Ammon's horn (tissue), 1 donor: ENCODE data around the gene APLP1.
A peak's percentile ranks its signal among the peaks of the same experiment; 100 is the strongest.
"Not testable (repeated sequence)": the region's sequence is repeated elsewhere in the genome, so short reads cannot be mapped to it uniquely, and the experiment has no call there.

ENCODE experiments used
- DNase-seq: peaks from one replicate; pipeline ENCODE4 v3.0.0-alpha.2; 2016; ENCODE audit warnings: low spot score

The APLP1 gene

DNA sequence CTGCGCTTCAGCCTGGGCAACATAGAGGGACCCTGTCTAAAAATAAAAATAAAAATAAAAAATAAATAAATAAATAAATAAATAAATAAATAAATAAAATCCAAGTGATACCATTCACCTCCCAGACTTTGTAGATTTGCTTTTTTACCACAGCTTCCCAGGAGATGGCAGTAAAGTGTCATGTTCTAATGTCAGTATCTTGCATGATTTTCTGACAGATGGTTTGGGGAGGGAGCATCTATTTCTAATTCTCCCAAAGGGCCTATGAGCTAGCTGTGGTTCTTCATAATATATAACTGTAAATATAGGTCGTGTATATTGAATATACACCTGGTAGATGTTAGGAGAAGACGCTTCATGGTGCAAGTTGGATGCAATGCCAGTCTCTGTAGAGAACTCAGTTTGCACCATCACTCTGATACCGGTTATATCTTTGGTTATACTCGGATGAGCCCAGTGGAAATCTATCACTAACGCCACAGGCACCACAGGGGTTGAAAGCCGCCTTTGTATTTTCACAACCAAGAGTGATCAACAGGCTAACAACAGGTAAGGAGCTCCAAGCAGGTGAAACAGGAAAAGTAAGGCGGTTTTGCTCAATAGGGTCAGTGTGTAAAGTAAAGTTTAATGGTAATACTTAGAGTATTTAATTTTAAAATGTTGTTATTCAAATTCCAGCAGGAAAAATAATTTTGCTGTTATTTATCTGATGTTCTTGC is 13.9 kb downstream of the APLP1 start:
- peak; percentile 89 for DNase-seq

DNA sequence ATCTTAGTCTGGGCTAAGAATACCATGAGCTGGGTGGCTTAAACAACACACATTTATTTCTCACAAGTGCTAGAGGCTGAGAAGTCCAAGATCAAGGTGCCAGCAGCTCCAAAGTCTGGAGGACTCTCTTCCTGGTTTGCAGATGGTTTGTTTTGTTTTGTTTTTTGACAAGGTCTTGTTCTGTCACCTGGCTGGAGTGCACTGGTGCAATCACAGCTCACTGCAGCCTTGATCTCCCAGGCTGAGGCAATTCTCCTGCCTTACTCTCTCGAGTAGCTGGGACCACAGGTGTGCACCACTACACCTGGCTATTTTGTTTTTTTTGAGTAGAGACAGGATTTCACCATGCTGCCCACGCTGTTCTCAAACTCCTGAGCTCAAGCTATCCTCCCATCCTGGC is 15.5 kb downstream of the APLP1 start:
- no peak for DNase-seq

DNA sequence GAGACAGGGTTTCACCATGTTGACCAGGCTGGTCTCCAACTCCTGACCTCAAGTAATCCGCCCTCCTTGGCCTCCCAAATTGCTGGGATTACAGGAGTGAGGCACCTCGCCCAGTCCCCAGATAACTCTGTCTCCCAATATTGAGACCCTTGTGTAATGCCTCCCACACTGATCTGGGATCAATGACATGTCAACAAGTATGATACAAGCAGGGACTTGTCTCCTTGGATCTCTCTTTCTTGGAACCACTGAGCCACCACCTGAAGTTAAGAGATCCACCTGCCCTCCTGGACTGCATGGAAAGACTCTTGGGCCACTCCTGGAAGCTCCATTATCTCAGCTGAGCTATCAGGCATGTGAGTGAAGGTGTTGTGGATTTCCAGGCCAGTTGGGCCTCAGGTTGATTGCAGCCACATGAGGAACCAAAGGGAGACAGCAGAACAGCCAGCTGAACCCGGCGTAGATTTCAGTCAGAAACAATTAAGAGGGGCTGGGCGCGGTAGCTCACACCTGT is 16.9 kb downstream of the APLP1 start:
- no peak for DNase-seq

DNA sequence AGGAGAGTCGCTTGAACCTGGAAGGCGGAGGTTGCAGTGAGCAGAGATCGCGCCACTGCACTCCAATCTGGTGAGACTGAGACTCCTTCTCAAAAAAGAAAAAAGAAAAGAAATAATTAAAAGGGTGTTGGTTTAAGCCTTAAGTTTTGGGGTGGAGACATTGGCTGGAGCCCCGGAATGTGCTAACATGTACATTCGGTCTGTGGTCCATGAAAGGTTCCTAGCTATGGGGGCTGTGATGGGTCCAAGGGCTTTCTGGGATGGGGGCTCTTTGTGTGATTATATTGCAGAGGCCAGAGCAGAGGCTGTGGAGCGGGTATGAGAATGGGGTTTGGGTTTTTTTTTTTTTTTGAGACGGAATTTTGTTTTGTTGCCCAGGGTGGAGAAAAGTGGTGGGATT is 17.5 kb downstream of the APLP1 start:
- no peak for DNase-seq

DNA sequence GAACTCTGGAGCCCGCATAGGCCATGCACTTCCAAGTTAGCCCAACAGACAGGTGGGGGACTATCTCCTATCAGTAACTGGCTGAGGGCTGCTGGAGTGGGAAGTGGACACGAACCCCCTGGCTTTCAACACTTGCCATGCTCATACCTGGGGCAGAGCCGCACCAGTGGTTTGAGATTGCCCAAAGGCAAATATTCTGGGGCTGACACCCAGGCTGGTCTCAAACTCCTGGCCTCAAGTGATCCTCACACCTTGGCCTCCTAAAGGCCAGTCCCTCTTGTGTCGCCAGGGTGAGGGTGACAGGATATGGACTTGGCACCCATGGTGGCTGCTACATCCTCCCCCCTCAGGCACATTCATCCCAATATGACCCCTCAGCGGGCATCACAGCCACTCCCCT is 18.8 kb downstream of the APLP1 start:
- no peak for DNase-seq

DNA sequence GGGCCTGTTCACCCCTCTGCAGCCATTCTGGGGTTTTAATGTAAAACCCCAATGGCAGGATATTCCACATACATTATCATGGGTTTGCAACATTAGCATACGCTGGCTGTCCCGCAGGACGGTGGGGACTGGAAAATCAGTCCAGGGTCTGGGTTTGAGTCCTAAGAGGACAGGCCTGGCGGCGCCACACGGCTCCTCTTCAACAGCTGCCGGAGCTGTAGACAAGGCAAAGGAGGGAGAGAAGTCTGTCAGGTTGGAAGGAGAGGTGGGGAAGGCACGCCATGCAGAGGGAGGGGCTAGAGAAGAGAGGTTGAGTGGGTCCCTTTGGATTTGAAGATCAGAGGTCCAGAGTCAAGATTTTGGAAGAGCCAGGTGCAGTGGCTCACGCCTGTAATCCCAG is 20.0 kb downstream of the APLP1 start:
- DNase-seq: no peak

DNA sequence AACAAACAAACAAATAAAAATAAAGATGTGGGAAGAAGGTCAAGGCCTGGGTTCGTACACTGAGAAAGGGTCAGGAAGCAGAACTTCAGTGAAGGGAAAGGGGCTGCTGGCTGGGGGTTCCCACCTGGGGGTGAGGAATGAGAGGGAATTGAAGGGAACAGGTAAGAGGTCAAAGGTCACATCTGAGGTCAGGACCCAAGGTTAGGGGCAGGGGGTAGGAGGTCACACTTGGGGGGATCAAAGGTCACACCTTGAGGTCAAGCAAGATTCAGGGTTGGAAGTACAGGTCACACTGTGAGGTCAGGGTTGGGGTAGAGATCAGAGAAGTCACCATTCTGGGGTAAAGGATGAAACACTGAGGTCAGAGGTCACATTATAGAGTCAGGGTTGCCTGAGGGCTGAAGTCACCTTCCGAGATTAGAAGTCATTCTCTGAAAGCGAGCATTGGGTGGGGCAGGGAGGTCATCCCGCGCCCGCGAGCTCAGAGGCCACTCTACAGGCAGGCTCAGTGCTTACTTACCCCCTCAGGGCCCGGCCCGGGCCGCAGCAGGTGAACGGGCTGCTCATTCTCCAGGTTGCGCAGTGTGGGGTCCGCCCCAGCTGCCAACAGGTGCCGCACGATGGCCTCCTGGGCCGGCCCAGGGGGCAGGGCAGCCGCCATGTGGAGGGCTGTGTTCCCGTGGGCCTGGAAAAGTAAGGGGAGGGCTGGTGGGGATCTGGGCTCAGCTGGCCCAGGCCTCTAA is 21.2 kb downstream of the APLP1 start:
- DNase-seq: no peak

DNA sequence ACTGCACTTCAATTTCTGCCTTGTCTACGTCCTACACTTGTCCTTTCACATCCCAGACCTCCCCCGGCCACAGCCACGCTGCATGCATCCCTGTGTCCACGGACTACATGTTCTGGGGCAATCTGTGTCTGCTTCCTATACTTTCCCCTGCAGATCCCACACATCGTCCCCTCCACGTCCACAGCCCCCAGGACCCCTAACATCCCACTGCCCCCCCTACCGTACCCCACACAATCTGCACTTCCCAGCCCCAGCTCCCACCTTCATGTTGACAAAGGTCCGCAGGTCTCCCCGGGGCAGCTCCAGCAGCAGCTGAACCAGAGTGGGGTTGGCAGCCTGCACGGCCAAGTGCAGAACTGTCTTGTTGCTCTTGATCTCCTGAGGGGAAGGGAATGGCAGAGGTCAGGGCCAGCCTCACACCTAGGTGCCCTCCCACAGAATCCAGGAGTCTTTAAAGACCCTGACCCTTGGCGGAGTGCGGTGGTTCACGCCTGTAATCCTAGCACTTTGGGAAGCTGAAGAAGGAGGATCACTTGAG is 21.8 kb downstream of the APLP1 start:
- no peak for DNase-seq

DNA sequence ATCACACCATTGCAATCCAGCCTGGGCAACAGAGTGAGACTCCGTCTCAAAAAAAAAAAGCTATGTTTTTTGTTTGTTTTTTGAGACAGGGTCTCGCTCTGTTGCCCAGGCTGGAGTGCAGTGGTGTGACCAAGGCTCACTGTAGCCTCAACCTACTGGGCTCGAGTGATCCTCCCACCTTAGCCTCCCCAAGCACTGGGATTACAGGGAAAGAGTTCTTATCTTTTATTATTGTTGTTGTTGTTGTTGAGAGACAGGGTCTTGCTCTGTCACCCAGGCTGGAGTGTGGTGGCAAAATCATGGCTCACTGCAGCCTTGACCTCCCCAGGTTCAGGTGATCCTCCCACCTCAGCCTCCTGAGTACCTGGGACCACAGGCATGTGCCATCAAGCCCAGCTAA is 23.4 kb downstream of the APLP1 start:
- not testable (repeated sequence) for DNase-seq

DNA sequence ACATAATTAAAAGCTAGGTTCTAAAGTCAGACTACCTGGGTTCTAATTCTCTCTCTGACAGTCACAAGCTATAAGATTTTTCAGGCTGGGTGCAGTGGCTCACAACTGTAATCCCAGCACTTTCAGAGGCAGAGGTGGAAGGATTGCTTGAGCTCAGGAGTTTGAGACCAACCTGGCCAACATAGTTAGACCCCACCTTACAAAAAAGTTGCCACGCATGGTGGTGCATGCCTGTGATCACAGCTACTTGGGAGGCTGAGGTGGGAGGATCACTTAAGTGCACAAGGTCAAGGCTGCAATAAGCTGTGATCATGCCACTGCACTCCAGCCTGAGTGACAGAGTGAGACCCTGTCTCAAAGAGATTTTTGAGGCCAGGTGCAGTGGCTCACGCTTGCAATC is 26.0 kb downstream of the APLP1 start:
- no peak for DNase-seq

DNA sequence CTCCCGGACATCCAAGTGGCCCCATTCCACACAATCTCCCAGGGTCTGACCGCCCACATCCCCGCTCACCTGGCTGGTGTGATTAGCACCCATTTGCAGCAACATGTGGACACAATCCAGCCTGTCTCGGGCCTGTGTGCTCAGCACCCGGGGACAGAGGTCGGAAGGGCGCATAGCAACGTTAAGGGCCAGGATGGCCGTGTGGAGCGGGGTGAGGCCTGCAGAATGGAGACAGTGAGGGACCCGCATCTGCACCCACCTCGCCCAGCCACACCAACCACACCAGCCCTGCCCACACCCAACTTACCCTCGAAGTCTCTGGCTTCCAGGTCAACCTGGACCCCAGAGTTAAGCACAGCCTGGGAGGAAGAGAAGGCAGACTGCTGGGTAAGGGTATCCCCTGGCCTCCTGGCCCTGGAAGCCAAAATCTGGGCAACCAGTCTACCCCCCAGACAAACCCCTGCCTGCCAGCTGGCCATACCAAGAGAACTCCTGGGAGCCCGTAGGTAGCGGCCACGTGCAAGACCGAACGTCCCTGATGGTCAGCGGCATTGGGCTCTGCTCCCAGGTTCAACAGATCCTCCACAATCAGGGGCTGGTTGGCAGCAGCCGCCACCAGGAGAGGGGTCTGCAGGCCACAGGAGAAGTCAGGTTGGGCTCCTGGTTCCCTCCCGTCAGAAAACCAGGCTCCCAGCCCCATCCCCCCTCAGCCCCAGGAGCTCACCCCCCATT is 27.7 kb downstream of the APLP1 start:
- no peak for DNase-seq

DNA sequence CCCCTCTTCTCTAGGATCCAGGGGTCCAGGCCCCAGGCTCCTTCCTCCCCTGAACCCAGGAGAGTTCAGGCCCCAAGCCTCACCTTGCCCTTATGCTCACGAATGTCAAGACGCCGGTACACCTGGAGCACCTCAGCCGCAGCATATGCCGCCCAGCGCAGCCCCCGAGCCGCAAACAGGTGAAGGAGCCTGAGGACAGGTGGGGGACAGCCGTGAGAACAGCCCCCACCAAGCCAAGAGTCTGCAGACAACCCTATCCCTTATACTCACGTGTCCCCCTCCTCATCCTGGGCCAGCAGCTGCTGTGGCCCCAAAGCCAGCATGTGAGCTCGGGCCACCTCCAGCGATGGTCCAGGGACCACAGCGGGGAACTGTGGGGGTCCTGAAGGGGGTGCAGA is 28.3 kb downstream of the APLP1 start:
- DNase-seq: no peak

DNA sequence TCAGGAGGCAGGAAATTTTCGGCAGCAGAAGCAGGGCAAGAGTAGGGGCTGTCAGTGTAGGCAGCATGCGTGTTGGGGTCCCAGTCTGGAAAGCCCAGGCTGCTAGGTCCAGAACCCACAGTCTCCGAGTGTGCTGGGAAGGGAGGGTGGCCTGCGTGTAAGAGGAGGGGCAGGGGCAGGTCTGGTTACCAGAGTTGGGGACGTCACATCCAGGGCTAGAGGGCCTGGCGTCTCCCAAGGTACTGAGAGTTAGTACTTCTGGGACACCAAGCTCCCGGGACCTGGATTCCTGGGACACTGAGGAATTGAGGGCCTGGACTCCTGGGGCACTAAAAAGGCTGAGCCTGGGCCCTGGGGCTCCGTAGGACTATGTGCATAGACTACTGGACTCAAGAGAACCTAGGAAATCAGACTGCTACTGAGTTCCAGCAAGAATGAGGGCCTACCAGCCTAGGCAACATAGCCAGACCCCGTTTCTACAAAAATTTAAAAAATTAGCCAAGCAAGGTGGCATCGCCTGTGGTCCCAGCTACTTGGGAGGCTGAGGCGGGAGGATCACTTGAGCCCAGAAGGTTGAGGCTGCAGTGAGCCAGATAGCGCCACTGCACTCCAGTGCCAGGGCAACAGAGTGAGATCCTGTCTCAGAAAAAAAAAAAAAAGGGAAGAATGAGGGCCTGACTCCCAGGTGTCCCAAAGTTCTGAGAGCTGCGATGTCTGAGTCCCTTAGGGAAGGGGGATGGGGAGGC is 29.5 kb downstream of the APLP1 start:
- no peak for DNase-seq

DNA sequence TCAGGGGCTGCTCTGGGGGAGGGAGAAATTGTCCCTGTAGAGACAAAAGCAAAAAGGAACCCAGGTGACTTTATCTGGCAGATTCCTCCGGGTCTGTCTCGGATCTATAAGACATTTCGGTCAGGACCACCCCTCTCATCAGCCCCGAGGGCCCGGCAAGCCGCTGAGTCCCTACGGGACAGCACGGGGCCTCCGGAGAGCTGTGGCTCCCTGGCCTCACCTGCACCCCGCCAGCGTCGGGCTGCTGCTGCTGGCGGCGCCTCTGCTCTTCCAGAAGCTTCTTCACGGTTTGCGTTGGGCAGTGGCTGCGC is 30.1 kb downstream of the APLP1 start:
- no peak for DNase-seq

DNA sequence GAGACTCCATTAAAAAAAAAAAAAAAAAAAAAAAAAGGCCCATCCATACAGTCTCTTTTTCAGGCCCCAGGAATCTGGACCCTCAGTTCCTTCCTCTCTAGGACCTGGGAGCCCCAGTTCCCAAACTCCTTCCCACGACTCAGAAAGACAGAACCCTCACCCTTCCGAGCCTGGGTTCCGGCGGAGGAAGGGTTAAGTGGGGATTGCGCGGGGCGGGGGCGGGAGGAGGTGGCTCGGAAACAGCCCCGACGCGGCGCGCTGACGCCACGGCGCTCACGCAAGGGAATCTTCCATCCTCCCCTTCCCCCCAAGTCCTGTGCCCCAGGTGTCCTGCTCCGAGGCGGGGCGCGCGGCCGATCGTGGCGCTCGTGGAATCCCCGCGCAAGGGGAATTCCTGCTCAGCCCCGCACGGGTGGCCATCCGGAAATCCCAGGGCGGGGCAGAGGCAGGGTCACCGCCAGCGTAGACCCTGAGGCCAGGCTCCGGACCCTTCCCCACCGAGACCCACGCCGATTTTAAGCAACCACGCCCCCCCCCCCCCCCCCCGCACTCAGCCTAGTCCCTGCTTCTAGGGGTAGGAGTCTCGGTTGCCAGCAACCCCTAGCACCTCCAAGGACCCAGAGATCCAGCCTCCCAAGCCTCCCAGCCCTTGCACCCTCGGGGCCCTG is 31.3 kb downstream of the APLP1 start:
- DNase-seq: peak; percentile 92

DNA sequence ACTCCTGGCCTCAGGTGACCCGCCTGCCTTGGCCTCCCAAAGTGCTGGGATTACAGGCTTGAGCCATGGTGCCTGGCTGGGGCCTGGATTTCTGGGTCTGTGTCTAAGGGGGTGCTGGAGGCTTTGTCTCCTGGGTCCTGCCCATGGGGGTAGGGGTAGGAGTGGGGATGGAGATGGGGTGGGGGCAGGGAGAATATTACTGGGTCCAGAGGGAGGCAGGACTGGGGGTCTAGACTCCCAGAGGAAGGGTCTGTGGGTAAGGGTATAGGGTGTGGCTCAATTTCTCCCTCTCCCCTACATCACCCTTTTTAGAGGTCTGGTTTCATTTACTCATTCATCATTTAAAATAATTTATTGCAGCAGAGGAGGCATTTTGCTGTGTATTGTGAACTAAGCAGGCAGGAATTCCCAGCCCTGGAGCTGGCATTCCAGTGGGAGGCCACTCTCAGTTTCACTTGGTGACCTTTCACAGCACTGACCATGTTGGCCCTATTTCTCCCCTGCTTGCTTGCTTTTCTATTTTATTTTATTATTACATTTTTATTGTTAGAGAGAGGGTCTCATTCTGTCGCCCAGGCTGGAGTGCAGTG is 32.8 kb downstream of the APLP1 start:
- no peak for DNase-seq

DNA sequence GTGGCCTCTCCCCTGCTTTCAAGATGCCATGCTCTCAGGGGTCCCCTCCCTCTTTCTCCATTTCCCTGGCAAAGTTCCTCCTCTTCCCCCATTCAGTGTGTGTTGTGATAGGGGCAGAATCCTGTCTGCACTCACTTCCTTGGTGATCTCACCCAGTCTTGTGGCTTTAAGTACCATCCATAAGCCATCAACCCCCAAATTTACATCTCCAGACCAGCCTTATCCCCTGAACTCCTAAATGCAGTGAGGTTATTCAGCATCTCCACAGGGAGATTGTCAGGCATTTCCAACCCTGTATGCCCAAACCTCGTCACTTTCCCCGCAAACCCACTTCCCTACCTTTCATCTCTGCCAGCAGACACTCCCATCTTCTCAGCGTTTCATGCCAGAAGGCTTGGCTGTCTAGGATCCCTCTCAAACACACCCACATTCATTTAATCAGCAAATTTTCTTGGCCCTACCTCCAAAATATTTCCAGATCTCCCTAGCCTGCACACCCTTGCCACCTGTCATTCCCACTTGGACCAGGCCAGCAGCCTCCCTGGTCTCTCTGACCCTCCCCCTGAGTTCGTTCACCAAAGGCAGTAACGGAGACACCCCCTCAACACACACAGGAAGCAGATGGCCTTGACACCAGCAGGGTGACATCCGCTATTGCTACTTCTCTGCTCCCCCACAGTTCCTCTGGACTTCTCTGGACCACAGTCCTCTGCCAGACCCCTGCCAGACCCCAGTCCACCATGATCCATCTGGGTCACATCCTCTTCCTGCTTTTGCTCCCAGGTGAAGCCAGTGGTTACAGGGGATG is 33.7 kb downstream of the APLP1 start, which contains the start of gene HCST:
Gene HCST (plus strand): TSS at position 676 of the 808 bp plus-strand sequence. CDS start 65 bp downstream, at position 741.
- DNase-seq: peak; percentile 57

DNA sequence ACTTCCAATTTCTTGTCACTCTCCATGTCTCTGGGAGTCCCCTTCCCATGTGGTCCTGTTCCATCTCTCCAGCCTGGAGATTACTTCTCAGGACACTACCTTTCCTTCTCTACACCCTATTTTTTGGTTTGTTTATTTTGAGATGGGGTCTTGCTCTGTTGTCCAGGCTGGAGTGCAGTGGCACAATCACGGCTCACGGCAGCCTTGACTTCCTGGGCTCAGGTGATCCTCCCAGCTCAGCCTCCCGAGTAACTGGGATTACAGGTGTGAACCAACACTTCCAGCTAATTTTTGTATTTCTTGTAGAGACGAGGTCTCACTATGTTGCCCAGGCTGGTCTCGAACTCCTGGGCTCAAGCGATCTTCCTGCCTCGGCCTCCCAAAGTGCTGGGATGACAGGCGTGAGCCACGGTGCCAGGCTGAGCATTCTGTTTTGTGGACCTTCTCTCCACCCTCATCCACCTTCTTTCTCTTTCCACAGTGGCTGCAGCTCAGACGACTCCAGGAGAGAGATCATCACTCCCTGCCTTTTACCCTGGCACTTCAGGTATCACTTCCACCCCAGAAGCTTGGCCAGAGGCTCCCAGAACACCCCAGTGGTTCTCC is 34.6 kb downstream of the APLP1 start:
- no peak for DNase-seq

DNA sequence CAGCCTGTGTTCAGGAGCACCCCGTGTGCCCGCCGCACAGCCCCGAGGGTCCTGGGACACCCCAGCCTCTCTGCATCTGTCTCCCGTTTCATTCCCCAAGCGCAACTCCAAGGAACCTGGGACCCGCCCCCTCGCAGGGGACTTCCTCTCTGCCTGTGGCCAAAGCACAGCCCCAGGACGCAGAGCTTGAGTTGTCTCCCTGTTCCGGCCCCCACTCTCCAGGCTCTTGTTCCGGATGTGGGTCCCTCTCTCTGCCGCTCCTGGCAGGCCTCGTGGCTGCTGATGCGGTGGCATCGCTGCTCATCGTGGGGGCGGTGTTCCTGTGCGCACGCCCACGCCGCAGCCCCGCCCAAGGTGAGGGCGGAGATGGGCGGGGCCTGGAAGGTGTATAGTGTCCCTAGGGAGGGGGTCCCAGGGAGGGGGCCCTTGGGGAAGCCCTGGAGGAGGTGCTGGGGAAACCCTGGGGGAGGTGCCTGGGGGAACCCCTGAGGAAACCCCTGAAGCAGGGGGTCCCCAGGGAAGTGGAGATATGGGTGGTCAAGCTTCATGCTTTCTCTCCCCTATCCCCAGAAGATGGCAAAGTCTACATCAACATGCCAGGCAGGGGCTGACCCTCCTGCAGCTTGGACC is 35.3 kb downstream of the APLP1 start:
- DNase-seq: peak; percentile 79
